ENCODE measurements around the gene TNNI3K. TPM values are rescaled to one million over a fixed set of nuclear protein-coding genes. Genes with fewer than 3 reads are reported as not detected.

The TNNI3K gene
- polyA plus RNA-seq, 1 experiment = not detected

DNA sequence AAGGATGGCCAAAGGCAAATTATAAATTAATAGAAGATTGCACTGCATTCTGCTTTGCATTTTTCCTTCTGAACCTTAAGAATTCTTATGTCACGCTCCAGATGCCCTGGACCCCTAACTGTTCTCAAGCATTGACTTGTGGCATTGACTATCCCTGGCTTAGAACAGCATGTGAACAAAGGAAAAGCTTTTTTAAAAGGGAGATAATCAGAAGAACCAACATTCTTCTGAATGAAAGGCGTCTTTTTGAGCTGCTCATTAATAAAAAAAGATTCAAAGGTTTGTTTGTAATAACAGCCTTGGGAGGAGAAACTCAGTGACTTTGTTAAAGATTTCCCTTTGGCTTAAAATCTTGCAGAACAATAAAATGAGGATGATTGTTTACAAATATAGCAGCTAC, 105.5 kb downstream of the TNNI3K start:
- CTCF ChIA-PET = no interaction called here
- no peak for DNase-seq (ENCODE audit: low read depth)
- H3K4me3 ChIP-seq (ENCODE audit: low read depth, low read length) = no peak overlapping the region
- H3K36me3 ChIP-seq (ENCODE audit: control insufficient read depth, insufficient read depth, low read length) = no peaks in the 10 kb centered on the region
- no peaks in the 10 kb centered on the region for H3K27me3 ChIP-seq (ENCODE audit: control insufficient read depth, insufficient read depth, low read length)
- POLR2A ChIA-PET = no interaction called here
- TF ChIP-seq CTCF (IDR thresholded peaks at IDR 0.05; ENCODE audit: insufficient read depth, low read depth, low read length) = no peak

DNA sequence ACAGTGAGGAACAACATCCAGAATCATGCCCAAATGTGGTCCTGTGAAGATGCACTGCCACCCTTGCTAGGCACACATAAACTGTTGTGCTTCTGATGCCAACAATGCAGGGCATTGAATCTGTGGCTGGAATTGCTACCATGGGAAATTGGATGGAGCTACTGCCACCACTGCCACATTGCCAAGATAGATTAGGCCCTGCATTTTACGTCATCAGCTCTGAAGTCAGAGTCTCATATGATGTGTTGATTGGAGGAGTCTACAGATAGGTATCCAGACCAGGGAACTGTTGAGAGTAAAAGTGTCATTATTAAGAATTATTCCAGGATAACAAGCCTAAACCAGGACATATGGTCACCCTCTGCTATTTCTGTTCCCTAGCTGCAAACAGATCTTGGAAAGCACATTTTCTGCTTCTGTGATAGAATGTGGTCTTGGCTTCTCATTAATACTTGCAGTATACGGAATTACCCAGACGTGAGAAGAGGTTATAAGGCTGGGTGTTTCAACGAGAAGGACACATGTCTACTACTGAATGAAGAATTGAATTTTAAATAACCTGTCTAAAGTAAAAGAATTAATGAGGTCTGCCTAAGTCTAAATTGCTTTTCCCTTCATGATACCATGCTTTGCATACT, 106.6 kb downstream of the TNNI3K start:
- ChIA-PET POLR2A (no interaction called here), CTCF (no interaction called here)
- DNase-seq (ENCODE audit: low read depth) = no peak
- TF ChIP-seq CTCF (IDR thresholded peaks at IDR 0.05; ENCODE audit: insufficient read depth, low read depth, low read length) = no peak
- Histone ChIP-seq H3K4me3 (ENCODE audit: low read depth, low read length) (no peak overlapping the region), H3K27me3 (ENCODE audit: control insufficient read depth, insufficient read depth, low read length) (no peaks in the 10 kb centered on the region), H3K36me3 (ENCODE audit: control insufficient read depth, insufficient read depth, low read length) (no peaks in the 10 kb centered on the region)

DNA sequence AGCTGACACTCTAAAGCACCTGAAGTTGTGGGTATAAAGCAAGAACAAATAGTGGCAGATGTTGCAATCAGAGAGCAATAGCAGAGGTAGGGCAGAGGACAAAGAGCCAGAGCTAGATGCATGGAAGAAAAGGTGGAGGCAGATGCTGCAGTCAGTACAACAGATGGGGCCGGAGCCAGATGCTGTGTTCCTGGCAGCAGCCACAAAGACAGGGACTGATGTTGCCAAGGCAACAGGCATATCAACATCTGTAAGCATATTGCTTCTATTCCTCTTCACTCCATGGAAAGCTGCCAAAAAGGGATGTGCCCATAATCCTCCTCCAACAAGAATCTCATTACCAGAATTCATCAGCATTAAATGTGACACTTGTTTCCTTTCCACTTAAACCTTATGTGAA, 108.0 kb downstream of the TNNI3K start:
- Histone ChIP-seq H3K27me3 (ENCODE audit: control insufficient read depth, insufficient read depth, low read length) (no peaks in the 10 kb centered on the region), H3K36me3 (ENCODE audit: control insufficient read depth, insufficient read depth, low read length) (no peaks in the 10 kb centered on the region), H3K4me3 (ENCODE audit: low read depth, low read length) (no peak overlapping the region)
- no peak for DNase-seq (ENCODE audit: low read depth)
- POLR2A ChIA-PET = no interaction called here
- CTCF ChIA-PET = no interaction called here
- TF ChIP-seq CTCF (IDR thresholded peaks at IDR 0.05; ENCODE audit: insufficient read depth, low read depth, low read length) = no peak

DNA sequence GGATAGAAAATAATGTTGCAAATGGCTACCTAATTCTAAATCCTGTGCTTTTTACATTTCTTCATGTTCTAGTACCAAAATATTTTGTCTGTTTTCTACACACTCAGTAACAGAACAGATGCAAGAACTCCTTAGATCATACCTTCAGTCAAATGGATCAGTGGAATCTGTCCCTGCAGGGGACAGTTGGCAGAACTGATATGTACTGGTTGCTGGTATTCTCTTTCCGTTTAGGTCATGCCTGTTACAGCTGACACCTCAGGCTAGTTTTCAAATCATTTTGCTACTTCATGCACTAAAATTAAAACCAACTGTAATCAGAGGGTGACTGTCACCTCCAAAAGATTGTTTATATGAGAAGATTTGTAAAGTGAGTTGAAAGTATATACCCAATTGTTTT, 109.2 kb downstream of the TNNI3K start:
- Histone ChIP-seq H3K36me3 (ENCODE audit: control insufficient read depth, insufficient read depth, low read length) (no peaks in the 10 kb centered on the region), H3K27me3 (ENCODE audit: control insufficient read depth, insufficient read depth, low read length) (no peaks in the 10 kb centered on the region), H3K4me3 (ENCODE audit: low read depth, low read length) (no peak overlapping the region)
- ChIA-PET POLR2A (no interaction called here), CTCF (no interaction called here)
- DNase-seq (ENCODE audit: low read depth) = no peak
- TF ChIP-seq CTCF (IDR thresholded peaks at IDR 0.05; ENCODE audit: insufficient read depth, low read depth, low read length) = no peak

GRCh38 chr1:74356493-74356892, 121.3 kb downstream of the TNNI3K start:
- H3K27me3 ChIP-seq (ENCODE audit: control insufficient read depth, insufficient read depth, low read length) = no peaks in the 10 kb centered on the region
- no peak for TF ChIP-seq CTCF (IDR thresholded peaks at IDR 0.05; ENCODE audit: insufficient read depth, low read depth, low read length)
- no peak overlapping the region for H3K4me3 ChIP-seq (ENCODE audit: low read depth, low read length)
- DNase-seq (ENCODE audit: low read depth) = no peak
- POLR2A ChIA-PET = no interaction called here
- no peaks in the 10 kb centered on the region for H3K36me3 ChIP-seq (ENCODE audit: control insufficient read depth, insufficient read depth, low read length)
- CTCF ChIA-PET = no interaction called here
